GM23338 (cell line): ENCODE measurements around the gene HIVEP2.

ENCODE experiments used
- CTCF ChIP-seq, 2 experiments: fragments of 200-600 bp in 1 of 2; sonication (generic) in 1 of 2; conservative IDR thresholded peaks; 2 replicates each; pipeline versions ENCODE4 v1.5.1 to v1.6.1; 2016 to 2017; ENCODE audit warnings: antibody characterized with exemption in 2 of 2, low read depth in 2 of 2, mild to moderate bottlenecking in 2 of 2, moderate library complexity in 1 of 2
- EZH2 ChIP-seq: fragments of 200-600 bp; sonication (generic); IDR thresholded peaks from one replicate; pipeline ENCODE4 v1.8.0; 2017; ENCODE audit warnings: antibody characterized with exemption, mild to moderate bottlenecking, low read depth; ENCODE audit not compliant: unreplicated experiment
- EZH2phosphoT487 ChIP-seq: fragments of 200-600 bp; sonication (generic); IDR thresholded peaks from one replicate; pipeline ENCODE4 v1.8.1; 2018; ENCODE audit warnings: antibody characterized with exemption; ENCODE audit not compliant: unreplicated experiment
- ZNF331 ChIP-seq: fragments of 250-450 bp; sonication (Bioruptor Pico); IDR thresholded peaks from 2 replicates; pipeline ENCODE4 v1.5.0; 2020; ENCODE audit warnings: low read depth, mild to moderate bottlenecking, moderate library complexity
- TF ChIP-seq, protein P1 (sequence below): IDR thresholded peaks from one replicate; pipeline ENCODE4 v1.6.1; 2018; ENCODE audit warnings: antibody characterized with exemption; ENCODE audit not compliant: unreplicated experiment

DNA sequence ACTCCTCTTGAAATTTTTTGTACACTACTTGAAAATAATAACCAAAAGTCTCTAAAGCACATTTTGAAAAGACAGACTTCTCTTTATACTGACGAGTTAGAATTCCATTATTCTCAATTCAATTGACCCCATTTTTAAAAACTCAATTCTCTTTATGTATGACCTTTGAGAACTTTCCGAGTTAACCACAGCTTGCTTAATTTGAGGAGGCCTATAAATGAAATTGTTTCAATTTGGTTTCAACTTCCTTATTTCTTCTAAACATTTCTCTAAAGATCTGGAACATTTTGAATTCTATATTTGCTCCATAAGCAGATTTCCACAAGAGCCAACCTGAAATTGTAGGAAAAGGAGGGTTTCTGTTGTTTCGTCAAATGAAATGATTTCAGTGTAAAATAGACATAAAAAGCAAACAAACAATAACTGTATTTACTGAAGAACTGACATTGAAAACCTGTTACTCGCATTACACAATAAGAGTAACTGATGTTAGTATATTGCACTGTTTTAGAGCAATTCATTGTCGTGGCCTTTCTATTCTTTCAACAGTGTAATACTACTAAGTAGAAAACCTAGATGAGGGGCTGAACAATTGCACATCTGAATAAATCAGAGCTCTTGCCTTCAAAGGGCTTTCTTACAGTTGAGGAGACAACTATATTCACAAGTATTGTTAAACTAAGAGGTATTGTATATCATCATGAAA lies 223.6 kb downstream of the HIVEP2 start:
- TF ChIP-seq CTCF (conservative IDR thresholded peaks at IDR 0.05; ENCODE audit: low read depth in 2 of 2) (no peak), EZH2phosphoT487 (no peak), EZH2 (no peak), ZNF331 (no peak)
- TF ChIP-seq, protein P1, sequence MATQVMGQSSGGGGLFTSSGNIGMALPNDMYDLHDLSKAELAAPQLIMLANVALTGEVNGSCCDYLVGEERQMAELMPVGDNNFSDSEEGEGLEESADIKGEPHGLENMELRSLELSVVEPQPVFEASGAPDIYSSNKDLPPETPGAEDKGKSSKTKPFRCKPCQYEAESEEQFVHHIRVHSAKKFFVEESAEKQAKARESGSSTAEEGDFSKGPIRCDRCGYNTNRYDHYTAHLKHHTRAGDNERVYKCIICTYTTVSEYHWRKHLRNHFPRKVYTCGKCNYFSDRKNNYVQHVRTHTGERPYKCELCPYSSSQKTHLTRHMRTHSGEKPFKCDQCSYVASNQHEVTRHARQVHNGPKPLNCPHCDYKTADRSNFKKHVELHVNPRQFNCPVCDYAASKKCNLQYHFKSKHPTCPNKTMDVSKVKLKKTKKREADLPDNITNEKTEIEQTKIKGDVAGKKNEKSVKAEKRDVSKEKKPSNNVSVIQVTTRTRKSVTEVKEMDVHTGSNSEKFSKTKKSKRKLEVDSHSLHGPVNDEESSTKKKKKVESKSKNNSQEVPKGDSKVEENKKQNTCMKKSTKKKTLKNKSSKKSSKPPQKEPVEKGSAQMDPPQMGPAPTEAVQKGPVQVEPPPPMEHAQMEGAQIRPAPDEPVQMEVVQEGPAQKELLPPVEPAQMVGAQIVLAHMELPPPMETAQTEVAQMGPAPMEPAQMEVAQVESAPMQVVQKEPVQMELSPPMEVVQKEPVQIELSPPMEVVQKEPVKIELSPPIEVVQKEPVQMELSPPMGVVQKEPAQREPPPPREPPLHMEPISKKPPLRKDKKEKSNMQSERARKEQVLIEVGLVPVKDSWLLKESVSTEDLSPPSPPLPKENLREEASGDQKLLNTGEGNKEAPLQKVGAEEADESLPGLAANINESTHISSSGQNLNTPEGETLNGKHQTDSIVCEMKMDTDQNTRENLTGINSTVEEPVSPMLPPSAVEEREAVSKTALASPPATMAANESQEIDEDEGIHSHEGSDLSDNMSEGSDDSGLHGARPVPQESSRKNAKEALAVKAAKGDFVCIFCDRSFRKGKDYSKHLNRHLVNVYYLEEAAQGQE = no peak
